ENCODE measurements around the gene CCDC188.

DNA sequence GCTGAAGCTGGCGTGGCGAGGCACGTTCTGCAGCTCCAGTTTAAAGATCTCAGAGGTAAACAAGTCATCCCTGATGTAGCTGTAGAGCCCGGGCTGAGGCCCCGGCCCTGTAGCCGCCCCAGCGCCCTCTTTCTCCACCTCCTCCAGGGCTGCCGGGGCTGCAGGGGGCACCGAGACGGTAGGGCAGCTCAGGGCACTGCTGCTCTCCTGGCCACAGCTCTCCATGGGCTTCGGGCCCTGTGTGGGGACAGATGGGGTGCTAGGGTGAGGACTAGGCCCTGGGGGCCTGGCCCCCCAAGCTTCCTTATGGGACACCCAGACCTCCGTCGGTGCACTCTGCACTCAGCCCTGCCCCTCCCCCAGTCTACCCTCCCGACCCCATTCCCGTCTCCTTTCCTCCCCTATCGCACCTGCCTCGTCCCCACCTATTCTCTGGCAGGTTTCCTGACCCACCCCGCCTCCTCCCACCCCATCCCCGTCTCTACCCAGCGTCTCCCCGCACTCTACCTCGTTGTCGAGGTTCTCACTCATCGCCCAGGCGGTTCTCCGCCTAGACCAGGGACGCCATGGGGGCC, 34.4 kb downstream of the CCDC188 start:
- no peak for TF ChIP-seq CTCF (IDR thresholded peaks at IDR 0.05; ENCODE audit: low read depth, low read length, missing input control)
- TF ChIP-seq RAD21 (IDR thresholded peaks at IDR 0.05), result no peak
- no peak for TF ChIP-seq TAF1 (conservative IDR thresholded peaks at IDR 0.05)
- no peak for TF ChIP-seq NR2F2 (IDR thresholded peaks at IDR 0.05)
- TF ChIP-seq, protein P1, sequence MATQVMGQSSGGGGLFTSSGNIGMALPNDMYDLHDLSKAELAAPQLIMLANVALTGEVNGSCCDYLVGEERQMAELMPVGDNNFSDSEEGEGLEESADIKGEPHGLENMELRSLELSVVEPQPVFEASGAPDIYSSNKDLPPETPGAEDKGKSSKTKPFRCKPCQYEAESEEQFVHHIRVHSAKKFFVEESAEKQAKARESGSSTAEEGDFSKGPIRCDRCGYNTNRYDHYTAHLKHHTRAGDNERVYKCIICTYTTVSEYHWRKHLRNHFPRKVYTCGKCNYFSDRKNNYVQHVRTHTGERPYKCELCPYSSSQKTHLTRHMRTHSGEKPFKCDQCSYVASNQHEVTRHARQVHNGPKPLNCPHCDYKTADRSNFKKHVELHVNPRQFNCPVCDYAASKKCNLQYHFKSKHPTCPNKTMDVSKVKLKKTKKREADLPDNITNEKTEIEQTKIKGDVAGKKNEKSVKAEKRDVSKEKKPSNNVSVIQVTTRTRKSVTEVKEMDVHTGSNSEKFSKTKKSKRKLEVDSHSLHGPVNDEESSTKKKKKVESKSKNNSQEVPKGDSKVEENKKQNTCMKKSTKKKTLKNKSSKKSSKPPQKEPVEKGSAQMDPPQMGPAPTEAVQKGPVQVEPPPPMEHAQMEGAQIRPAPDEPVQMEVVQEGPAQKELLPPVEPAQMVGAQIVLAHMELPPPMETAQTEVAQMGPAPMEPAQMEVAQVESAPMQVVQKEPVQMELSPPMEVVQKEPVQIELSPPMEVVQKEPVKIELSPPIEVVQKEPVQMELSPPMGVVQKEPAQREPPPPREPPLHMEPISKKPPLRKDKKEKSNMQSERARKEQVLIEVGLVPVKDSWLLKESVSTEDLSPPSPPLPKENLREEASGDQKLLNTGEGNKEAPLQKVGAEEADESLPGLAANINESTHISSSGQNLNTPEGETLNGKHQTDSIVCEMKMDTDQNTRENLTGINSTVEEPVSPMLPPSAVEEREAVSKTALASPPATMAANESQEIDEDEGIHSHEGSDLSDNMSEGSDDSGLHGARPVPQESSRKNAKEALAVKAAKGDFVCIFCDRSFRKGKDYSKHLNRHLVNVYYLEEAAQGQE (IDR thresholded peaks at IDR 0.05), result no peak
- TF ChIP-seq SP1 (IDR thresholded peaks at IDR 0.05), result no peak
- no peak for TF ChIP-seq RXRA (IDR thresholded peaks at IDR 0.05)
- TF ChIP-seq, protein P2, sequence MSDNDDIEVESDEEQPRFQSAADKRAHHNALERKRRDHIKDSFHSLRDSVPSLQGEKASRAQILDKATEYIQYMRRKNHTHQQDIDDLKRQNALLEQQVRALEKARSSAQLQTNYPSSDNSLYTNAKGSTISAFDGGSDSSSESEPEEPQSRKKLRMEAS (IDR thresholded peaks at IDR 0.05), result no peak
- TF ChIP-seq FOXA1 (IDR thresholded peaks at IDR 0.05), result no peak
- no peak for TF ChIP-seq EGR1 (IDR thresholded peaks at IDR 0.05; ENCODE audit: low read depth in 2 of 2)

All from liver (tissue), 3 donors.